ENCODE results near the gene PCDHGA8.
"Not testable (repeated sequence)": the region's sequence is repeated elsewhere in the genome, so short reads cannot be mapped to it uniquely, and the experiment has no call there.

The PCDHGA8 gene

GRCh38 chr5:141403387-141403786, 11.0 kb downstream of the PCDHGA8 start:
- no peak for DNase-seq

DNA sequence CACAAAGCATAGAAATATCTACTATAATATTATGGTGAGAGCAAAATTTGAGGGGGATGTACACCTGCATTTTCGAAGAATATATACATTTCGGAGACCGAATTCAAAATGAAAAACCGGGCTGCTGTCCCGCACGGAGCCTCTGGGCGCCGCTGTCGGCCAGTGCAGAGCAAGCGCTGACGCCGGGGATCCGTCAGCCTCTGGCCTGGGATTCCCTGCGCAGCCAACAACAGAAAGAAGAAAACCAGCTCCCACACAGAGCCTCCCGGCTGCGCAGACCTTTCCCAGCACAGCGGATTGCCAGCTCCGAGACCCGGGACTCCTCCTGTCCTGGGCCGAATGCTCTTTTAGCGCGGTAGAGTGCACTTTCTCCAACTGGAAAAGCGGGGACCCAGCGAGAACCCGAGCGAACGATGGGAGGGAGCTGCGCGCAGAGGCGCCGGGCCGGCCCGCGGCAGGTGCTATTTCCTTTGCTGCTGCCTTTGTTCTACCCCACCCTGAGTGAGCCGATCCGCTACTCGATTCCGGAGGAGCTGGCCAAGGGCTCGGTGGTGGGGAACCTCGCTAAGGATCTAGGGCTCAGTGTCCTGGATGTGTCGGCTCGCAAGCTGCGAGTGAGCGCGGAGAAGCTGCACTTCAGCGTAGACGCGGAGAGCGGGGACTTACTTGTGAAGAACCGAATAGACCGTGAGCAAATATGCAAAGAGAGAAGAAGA, 15.5 kb downstream of the PCDHGA8 start, which contains the start of gene PCDHGB6:
TSS of gene PCDHGB6 (plus strand) at position 232 of the 716 bp plus-strand sequence. CDS start at position 414, 182 bp downstream.
- peak in 1 of 4 experiments; percentile 21 for DNase-seq

DNA sequence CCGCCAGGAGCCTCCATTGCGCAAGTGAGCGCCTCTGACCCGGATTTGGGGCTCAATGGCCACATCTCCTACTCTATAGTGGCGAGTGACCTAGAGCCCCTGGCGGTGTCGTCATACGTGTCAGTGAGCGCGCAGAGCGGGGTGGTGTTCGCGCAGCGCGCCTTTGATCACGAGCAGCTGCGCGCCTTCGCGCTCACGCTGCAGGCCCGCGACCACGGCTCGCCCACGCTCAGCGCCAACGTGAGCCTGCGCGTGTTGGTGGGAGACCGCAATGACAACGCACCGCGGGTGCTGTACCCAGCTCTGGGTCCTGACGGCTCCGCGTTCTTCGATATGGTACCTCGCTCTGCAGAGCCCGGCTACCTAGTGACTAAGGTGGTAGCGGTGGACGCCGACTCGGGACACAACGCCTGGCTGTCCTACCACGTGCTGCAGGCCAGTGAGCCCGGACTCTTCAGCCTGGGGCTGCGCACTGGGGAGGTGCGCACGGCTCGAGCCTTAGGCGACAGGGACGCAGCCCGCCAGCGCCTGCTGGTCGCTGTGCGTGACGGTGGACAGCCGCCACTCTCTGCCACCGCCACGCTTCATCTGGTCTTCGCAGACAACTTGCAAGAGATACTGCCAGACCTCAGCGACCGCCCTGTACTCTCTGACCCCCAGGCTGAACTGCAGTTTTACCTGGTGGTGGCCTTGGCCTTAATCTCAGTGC, 17.3 kb downstream of the PCDHGA8 start:
- no peak for DNase-seq

GRCh38 chr5:141411575-141411974, 19.1 kb downstream of the PCDHGA8 start:
- no peak for DNase-seq

GRCh38 chr5:141412854-141413539, 20.6 kb downstream of the PCDHGA8 start, which contains the start of gene PCDHGA10:
Gene PCDHGA10 (plus strand): TSS chr5:141412987. CDS start chr5:141413176, 189 bp downstream.
- DNase-seq = peak in 1 of 4 experiments; percentile 35

GRCh38 chr5:141413540-141414069, 21.2 kb downstream of the PCDHGA8 start:
- no peak for DNase-seq

- DNase-seq = not testable (repeated sequence)
Measured at GRCh38 chr5:141414548-141415274, 22.3 kb downstream of the PCDHGA8 start.

DNA sequence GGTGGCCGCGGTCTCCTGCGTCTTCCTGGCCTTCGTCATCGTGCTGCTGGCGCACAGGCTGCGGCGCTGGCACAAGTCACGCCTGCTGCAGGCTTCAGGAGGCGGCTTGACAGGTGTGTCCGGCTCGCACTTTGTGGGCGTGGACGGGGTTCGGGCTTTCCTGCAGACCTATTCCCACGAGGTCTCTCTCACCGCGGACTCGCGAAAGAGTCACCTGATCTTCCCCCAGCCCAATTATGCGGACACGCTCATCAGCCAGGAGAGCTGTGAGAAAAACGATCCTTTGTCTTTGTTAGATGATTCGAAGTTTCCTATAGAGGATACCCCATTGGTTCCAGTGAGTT, 22.8 kb downstream of the PCDHGA8 start:
- DNase-seq = not testable (repeated sequence)

DNA sequence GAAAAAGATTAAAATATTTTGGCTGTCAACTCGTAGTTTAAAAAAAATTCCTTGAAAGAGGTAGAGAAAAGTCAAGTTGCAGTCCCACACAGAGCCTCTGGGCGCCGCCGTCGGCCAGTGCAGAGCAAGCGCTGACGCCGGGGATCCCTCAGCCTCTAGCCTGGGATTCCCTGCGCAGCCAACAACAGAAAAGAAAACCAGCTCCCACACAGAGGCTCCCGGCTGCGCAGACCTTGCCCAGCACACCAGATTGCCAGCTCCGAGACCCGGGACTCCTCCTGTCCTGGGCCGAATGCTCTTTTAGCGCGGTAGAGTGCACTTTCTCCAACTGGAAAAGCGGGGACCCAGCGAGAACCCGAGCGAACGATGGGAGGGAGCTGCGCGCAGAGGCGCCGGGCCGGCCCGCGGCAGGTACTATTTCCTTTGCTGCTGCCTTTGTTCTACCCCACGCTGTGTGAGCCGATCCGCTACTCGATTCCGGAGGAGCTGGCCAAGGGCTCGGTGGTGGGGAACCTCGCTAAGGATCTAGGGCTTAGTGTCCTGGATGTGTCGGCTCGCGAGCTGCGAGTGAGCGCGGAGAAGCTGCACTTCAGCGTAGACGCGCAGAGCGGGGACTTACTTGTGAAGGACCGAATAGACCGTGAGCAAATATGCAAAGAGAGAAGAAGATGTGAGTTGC, 25.2 kb downstream of the PCDHGA8 start, which contains the start of gene PCDHGB7:
TSS of gene PCDHGB7 (plus strand) at position 184 of the 679 bp plus-strand sequence. CDS start at position 367, 183 bp downstream.
- not testable (repeated sequence) for DNase-seq

GRCh38 chr5:141419074-141419880, 26.8 kb downstream of the PCDHGA8 start:
- DNase-seq = no peak

- no peak for DNase-seq
Measured at GRCh38 chr5:141420855-141421488, 28.5 kb downstream of the PCDHGA8 start, which contains the start of gene PCDHGA11. Gene PCDHGA11 (plus strand): TSS chr5:141421051. CDS start chr5:141421228, 177 bp downstream.

DNA sequence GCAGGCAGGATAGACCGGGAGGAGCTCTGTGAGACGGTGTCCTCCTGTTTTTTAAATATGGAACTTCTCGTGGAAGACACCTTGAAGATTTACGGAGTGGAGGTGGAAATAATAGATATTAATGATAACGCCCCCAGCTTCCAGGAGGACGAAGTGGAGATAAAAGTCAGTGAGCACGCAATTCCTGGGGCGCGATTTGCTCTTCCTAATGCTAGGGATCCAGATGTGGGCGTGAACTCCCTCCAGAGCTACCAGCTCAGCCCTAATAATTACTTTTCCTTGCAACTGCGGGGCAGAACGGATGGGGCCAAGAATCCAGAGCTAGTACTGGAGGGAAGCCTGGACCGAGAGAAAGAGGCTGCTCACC, 29.0 kb downstream of the PCDHGA8 start:
- no peak for DNase-seq

DNA sequence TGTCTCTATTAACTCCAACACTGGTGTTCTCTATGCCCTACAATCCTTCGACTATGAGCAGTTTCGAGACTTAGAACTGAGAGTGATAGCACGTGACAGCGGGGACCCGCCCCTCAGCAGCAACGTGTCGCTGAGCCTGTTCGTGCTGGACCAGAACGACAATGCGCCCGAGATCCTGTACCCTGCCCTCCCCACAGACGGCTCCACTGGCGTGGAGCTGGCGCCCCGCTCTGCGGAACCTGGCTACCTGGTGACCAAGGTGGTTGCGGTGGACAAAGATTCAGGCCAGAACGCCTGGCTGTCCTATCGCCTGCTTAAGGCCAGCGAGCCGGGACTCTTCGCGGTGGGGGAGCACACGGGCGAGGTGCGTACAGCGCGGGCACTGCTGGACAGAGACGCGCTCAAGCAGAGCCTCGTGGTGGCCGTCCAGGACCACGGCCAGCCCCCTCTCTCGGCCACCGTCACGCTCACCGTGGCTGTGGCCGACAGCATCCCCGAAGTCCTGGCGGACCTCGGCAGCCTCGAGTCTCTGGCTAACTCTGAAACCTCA, 30.4 kb downstream of the PCDHGA8 start:
- no peak for DNase-seq

DNA sequence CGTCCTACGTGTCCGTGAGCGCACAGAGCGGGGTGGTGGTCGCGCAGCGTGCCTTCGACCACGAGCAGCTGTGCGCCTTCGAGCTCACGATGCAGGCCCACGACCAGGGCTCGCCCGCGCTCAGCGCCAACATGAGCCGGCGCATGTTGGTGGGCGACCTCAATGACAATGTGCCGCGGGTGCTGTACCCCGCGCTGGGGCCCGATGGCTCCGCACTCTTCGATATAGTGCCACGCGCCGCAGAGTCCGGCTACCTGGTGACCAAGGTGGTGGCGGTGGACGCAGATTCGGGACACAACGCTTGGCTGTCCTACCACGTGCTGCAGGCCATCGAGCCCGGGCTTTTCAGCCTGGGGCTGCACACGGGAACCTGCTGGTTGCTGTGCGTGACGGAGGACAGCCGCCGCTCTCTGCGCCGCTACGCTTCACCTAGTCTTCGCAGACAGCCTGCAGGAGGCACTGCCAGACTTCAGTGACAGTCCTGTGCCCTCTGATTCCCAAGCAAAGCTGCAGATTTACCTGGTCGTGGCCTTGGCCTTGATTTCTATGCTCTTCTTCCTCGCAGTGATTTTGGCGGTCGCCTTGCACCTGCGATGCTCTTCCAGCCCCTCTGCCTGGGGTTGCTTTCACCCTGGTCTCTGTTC, 35.5 kb downstream of the PCDHGA8 start:
- no peak for DNase-seq

- DNase-seq = no peak
Measured at GRCh38 chr5:141430332-141431113, 38.1 kb downstream of the PCDHGA8 start, which contains the start of gene PCDHGA12. Gene PCDHGA12 (plus strand): TSS chr5:141430507. CDS start chr5:141430760, 253 bp downstream.

- DNase-seq = no peak
Measured at GRCh38 chr5:141431286-141431685, 38.9 kb downstream of the PCDHGA8 start.

GRCh38 chr5:141432308-141432707, 39.9 kb downstream of the PCDHGA8 start:
- DNase-seq = not testable (repeated sequence)

DNA sequence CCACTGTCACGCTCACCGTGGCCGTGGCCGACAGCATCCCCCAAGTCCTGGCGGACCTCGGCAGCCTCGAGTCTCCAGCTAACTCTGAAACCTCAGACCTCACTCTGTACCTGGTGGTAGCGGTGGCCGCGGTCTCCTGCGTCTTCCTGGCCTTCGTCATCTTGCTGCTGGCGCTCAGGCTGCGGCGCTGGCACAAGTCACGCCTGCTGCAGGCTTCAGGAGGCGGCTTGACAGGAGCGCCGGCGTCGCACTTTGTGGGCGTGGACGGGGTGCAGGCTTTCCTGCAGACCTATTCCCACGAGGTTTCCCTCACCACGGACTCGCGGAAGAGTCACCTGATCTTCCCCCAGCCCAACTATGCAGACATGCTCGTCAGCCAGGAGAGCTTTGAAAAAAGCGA, 40.3 kb downstream of the PCDHGA8 start:
- DNase-seq = not testable (repeated sequence)
